ENCODE measurements around the gene TCOF1.

DNA sequence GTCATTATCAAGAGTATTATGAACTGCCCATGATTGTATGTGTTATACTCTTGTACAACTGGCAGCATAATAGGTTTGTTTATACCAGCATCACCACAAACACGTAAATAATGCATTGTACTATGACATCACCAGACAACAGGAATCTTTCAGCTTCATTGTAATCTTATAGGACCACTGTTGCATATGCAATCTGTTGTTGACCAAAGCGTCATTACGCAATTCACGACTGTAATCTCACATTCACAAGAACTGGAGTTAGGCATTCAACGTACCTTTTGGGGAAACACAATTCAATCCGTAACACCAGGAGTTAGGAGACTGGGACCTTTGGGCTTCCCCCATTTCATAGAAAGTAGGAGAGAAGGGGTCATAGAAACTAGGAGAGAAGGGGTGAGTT lies 34.4 kb upstream of the TCOF1 start:
- TF ChIP-seq POLR2A (IDR thresholded peaks at IDR 0.05; ENCODE audit: low read length) (no peak), GATA1 (IDR thresholded peaks at IDR 0.05; ENCODE audit: low read depth, low read length) (no peak)

Data from erythroblast (primary cell).